Mammary epithelial cell (primary cell): Measurements from ENCODE around the gene CLIP3.

Experiments used
- EZH2 ChIP-seq: IDR thresholded peaks from 2 replicates; pipeline ENCODE4 v1.6.1; 2012; ENCODE audit warnings: low read length, inconsistent platforms, borderline replicate concordance
- TF ChIP-seq, protein P1 (sequence below), 2 donors: IDR thresholded peaks in 1 of 2; conservative IDR thresholded peaks in 1 of 2; 2 replicates each; pipeline ENCODE4 v1.5.1; 2011 to 2012; ENCODE audit warnings: inconsistent platforms in 2 of 2, low read length in 2 of 2, mild to moderate bottlenecking in 2 of 2, control low read depth in 1 of 2, low read depth in 1 of 2; ENCODE audit not compliant: insufficient read depth in 1 of 2; ENCODE audit errors: extremely low read depth in 1 of 2

DNA sequence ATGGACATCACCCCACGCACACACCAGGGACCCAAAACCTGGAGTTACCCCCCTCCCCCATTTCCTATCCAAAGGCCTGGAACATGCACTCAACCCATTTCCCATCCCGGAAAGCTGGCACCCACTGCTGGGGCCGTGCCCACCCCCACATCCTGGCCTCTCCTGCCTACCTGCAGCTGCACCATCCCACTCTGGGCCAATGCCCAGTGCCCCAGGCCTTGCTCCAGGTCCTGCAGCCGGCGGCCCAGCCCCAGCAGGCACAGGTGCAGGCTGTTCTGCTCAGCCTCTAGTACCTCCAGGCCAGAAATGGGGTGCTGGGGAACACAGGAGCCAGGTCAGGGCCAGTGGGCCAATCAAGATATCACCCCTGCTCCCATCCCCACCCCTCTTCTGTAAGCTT is 25.7 kb downstream of the CLIP3 start:
- TF ChIP-seq, protein P1, sequence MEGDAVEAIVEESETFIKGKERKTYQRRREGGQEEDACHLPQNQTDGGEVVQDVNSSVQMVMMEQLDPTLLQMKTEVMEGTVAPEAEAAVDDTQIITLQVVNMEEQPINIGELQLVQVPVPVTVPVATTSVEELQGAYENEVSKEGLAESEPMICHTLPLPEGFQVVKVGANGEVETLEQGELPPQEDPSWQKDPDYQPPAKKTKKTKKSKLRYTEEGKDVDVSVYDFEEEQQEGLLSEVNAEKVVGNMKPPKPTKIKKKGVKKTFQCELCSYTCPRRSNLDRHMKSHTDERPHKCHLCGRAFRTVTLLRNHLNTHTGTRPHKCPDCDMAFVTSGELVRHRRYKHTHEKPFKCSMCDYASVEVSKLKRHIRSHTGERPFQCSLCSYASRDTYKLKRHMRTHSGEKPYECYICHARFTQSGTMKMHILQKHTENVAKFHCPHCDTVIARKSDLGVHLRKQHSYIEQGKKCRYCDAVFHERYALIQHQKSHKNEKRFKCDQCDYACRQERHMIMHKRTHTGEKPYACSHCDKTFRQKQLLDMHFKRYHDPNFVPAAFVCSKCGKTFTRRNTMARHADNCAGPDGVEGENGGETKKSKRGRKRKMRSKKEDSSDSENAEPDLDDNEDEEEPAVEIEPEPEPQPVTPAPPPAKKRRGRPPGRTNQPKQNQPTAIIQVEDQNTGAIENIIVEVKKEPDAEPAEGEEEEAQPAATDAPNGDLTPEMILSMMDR (conservative IDR thresholded peaks at IDR 0.05 in 1 of 2, IDR thresholded peaks at IDR 0.05 in 1 of 2; ENCODE audit: extremely low read depth in 1 of 2, insufficient read depth in 1 of 2, low read depth in 1 of 2, low read length in 2 of 2): no peak
- no peak for TF ChIP-seq EZH2
